ENCODE data around the gene PRDM15. TPM values are rescaled to one million over a fixed set of nuclear protein-coding genes. Genes with fewer than 3 reads are reported as not detected.

Gene PRDM15
- total RNA-seq, 4 donors from 2014 or later, result 4.7 to 9.2 (median 5.4) TPM

GRCh38 chr21:41845310-41846032 lies 33.7 kb downstream of the PRDM15 start:
- H3K4me3 ChIP-seq, result no peak overlapping the region
- intact Hi-C loops (cut with DNase I), result no loop called here
- TF ChIP-seq CTCF (IDR thresholded peaks at IDR 0.05) (no peak), POLR2A (IDR thresholded peaks at IDR 0.05) (no peak)
- peaks cover 0 to 8% (median 0%) of the 10 kb centered on the region in 3 donors for H3K9me3 ChIP-seq
- 71 to 83% methylated on average over 6 to 12 of the region's 21 CpGs for WGBS, 2 donors
- no peaks in the 10 kb centered on the region for H3K4me1 ChIP-seq
- no peak for DNase-seq
- H3K36me3 ChIP-seq, result peaks cover 0 to 61% (median 0%) of the 10 kb centered on the region in 3 donors
- H3K27me3 ChIP-seq, result no peaks in the 10 kb centered on the region
- no peak overlapping the region for H3K27ac ChIP-seq

- intact Hi-C loops (cut with DNase I), result no loop called here
- Histone ChIP-seq H3K4me3 (no peak overlapping the region), H3K9me3 (peaks cover 0 to 8% (median 0%) of the 10 kb centered on the region in 3 donors), H3K27me3 (no peaks in the 10 kb centered on the region), H3K27ac (no peak overlapping the region), H3K36me3 (peaks cover 0 to 57% (median 0%) of the 10 kb centered on the region in 3 donors), H3K4me1 (no peaks in the 10 kb centered on the region)
- 75 to 100% methylated on average over 1 of the region's 2 CpGs for WGBS, 2 donors
- DNase-seq, result no peak
- TF ChIP-seq CTCF (IDR thresholded peaks at IDR 0.05) (no peak), POLR2A (IDR thresholded peaks at IDR 0.05) (no peak)
Measured at GRCh38 chr21:41843584-41843983, 35.6 kb downstream of the PRDM15 start.

GRCh38 chr21:41840880-41841279 lies 38.3 kb downstream of the PRDM15 start:
- intact Hi-C loops (cut with DNase I), result no loop called here
- 93 to 95% methylated on average over 1 of the region's 1 CpG for WGBS, 2 donors
- no peaks in the 10 kb centered on the region for H3K27me3 ChIP-seq
- TF ChIP-seq POLR2A (IDR thresholded peaks at IDR 0.05) (no peak), CTCF (IDR thresholded peaks at IDR 0.05) (no peak)
- no peak overlapping the region for H3K4me3 ChIP-seq
- H3K4me1 ChIP-seq, result no peaks in the 10 kb centered on the region
- H3K27ac ChIP-seq, result no peak overlapping the region
- DNase-seq, result no peak
- H3K36me3 ChIP-seq, result peaks cover 0 to 57% (median 15%) of the 10 kb centered on the region in 3 donors
- peaks cover 0 to 8% (median 0%) of the 10 kb centered on the region in 3 donors for H3K9me3 ChIP-seq

GRCh38 chr21:41839387-41840000 lies 39.6 kb downstream of the PRDM15 start:
- Histone ChIP-seq H3K9me3 (peaks cover 0 to 8% (median 0%) of the 10 kb centered on the region in 3 donors), H3K36me3 (peaks cover 0 to 64% (median 24%) of the 10 kb centered on the region in 3 donors), H3K27ac (no peak overlapping the region), H3K27me3 (no peaks in the 10 kb centered on the region), H3K4me1 (no peaks in the 10 kb centered on the region), H3K4me3 (no peak overlapping the region)
- TF ChIP-seq POLR2A (IDR thresholded peaks at IDR 0.05) (no peak), CTCF (IDR thresholded peaks at IDR 0.05) (no peak)
- intact Hi-C loops (cut with DNase I), result no loop called here
- no peak for DNase-seq
- WGBS, 2 donors, result 96% methylated on average over 17 to 20 of the region's 21 CpGs

GRCh38 chr21:41837756-41838297 lies 41.3 kb downstream of the PRDM15 start:
- Histone ChIP-seq H3K4me1 (no peaks in the 10 kb centered on the region), H3K36me3 (peaks cover 0 to 81% (median 24%) of the 10 kb centered on the region in 3 donors), H3K27ac (no peak overlapping the region), H3K27me3 (no peaks in the 10 kb centered on the region), H3K4me3 (no peak overlapping the region), H3K9me3 (peaks cover 0 to 8% (median 0%) of the 10 kb centered on the region in 3 donors)
- intact Hi-C loops (cut with DNase I), result no loop called here
- no peak for DNase-seq
- 69 to 89% methylated on average over 2 to 7 of the region's 7 CpGs for WGBS, 2 donors
- TF ChIP-seq POLR2A (IDR thresholded peaks at IDR 0.05) (no peak), CTCF (IDR thresholded peaks at IDR 0.05) (no peak)

Measured in esophagus squamous epithelium (tissue), 5 donors.